Measurements from ENCODE around the gene RAC2. TPM values are rescaled to one million over a fixed set of nuclear protein-coding genes. Genes with fewer than 3 reads are reported as not detected.

The RAC2 gene
- total and polyA plus RNA-seq, 12 donors, result 2.8 to 17.9 (median 10.6) TPM

- H3K36me3 ChIP-seq (replicated peaks in 1 of 2), result no peaks in the 10 kb centered on the region
- no peaks in the 10 kb centered on the region for H3K9me3 ChIP-seq (replicated peaks in 1 of 3)
- H3K4me1 ChIP-seq (replicated peaks in 1 of 2), result no peaks in the 10 kb centered on the region
- TF ChIP-seq CTCF (IDR thresholded peaks at IDR 0.05), result no peak
- no peak for TF ChIP-seq POLR2A (IDR thresholded peaks at IDR 0.05)
- intact Hi-C loops (cut with DNase I), result no loop called here
- no peak overlapping the region for H3K4me3 ChIP-seq
- H3K27me3 ChIP-seq, result peaks cover 6% of the 10 kb centered on the region
- no peak overlapping the region for H3K27ac ChIP-seq
- DNase-seq, result peak in 1 of 7 donors; percentile 12
- WGBS, 4 donors, result 79 to 85% (median 85%) methylated on average over 6 to 11 of the region's 11 CpGs
Measured at GRCh38 chr22:37240240-37240940, 3.7 kb downstream of the RAC2 start.

- TF ChIP-seq POLR2A (IDR thresholded peaks at IDR 0.05), result no peak
- TF ChIP-seq CTCF (IDR thresholded peaks at IDR 0.05), result no peak
- no peaks in the 10 kb centered on the region for H3K4me1 ChIP-seq (replicated peaks in 1 of 2)
- H3K27me3 ChIP-seq, result peaks cover 6% of the 10 kb centered on the region
- no peaks in the 10 kb centered on the region for H3K9me3 ChIP-seq (replicated peaks in 1 of 3)
- H3K4me3 ChIP-seq, result no peak overlapping the region
- H3K27ac ChIP-seq, result no peak overlapping the region
- DNase-seq, result no peak
- intact Hi-C loops (cut with DNase I), result no loop called here
- WGBS, 4 donors, result 55 to 72% (median 63%) methylated on average over 7 to 10 of the region's 10 CpGs
- H3K36me3 ChIP-seq (replicated peaks in 1 of 2), result no peaks in the 10 kb centered on the region
Measured at GRCh38 chr22:37239336-37240239, 4.5 kb downstream of the RAC2 start.

DNA sequence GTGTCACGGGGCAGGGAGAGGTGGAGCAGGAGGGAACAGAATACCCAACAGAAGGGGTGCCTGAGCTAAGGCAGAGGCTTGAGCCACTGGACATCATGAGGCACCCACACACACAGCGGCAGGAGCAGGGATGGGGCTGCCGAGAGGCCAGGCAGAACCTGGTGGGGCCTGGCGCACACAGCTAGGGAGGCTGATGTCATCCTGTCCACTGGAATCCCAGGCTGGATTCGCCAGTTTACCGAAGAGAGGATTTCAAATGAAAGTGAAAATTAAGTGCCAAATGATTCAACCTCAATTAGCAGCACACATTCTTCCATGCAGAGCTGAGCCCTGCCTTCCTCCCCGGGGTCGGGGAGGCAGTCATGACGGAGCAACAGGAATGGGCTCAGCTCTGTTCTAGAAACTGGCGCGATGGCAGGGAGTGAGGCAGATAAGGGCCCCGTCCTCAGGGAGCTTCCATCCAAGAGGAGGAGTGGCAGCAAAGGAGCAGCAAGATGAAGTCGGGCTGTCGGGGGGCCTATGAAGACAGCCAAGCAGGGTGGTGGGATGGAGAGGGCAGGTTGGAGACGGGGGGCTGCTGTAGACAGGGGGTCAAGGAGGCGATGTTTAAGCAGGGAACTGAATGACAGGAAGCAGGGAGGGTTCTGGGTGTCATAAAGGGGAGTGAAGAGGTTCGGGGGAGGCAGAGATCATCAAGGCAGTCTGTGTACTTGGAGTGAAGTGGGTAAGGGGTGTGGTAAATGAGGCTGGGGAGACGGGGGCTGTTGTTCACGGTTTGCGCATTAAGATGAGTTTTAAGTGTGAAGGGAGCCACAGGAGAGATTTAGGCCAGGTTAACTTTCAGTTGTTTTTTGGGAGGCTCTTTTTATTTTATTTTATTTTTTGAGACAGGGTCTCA lies 6.4 kb downstream of the RAC2 start:
- intact Hi-C loops (cut with DNase I), result no loop called here
- DNase-seq, result no peak
- Histone ChIP-seq H3K36me3 (replicated peaks in 1 of 2) (no peaks in the 10 kb centered on the region), H3K27ac (no peak overlapping the region), H3K4me1 (replicated peaks in 1 of 2) (peaks cover 0 to 8% of the 10 kb centered on the region in 2 donors), H3K9me3 (replicated peaks in 1 of 3) (no peaks in the 10 kb centered on the region), H3K27me3 (no peaks in the 10 kb centered on the region), H3K4me3 (no peak overlapping the region)
- WGBS, 4 donors, result 81 to 86% (median 82%) methylated on average over 19 to 20 of the region's 20 CpGs
- TF ChIP-seq POLR2A (IDR thresholded peaks at IDR 0.05), result no peak

- Histone ChIP-seq H3K36me3 (replicated peaks in 1 of 2) (no peaks in the 10 kb centered on the region), H3K9me3 (replicated peaks in 1 of 3) (no peaks in the 10 kb centered on the region), H3K27ac (no peak overlapping the region), H3K4me3 (no peak overlapping the region), H3K4me1 (replicated peaks in 1 of 2) (peaks cover 0 to 8% of the 10 kb centered on the region in 2 donors), H3K27me3 (no peaks in the 10 kb centered on the region)
- 77 to 83% (median 79%) methylated on average over 3 of the region's 3 CpGs for WGBS, 4 donors
- DNase-seq, result no peak
- TF ChIP-seq CTCF (IDR thresholded peaks at IDR 0.05), result no peak
- no peak for TF ChIP-seq POLR2A (IDR thresholded peaks at IDR 0.05)
- intact Hi-C loops (cut with DNase I), result no loop called here
Measured at GRCh38 chr22:37235897-37236607, 8.0 kb downstream of the RAC2 start.

Data from adrenal gland (tissue), 12 donors.